Mononuclear cell (primary cell): ENCODE measurements around the gene CCDC169. TPM values are rescaled to one million over a fixed set of nuclear protein-coding genes. Genes with fewer than 3 reads are reported as not detected.

Experiments
- total RNA-seq: library from RNA; depleted of rRNA; stranded (reverse); fragments of >200 nt; gene quantifications from one replicate; pipeline ENCODE4 v1.2.3, GENCODE V29; 2012

Gene CCDC169
- total RNA-seq, 1 donor = not detected

Other genes starting within 250 kb of the CCDC169 start
- not detected for gene DCLK1, start 166.4 kb downstream of the CCDC169 start, total RNA-seq
- not detected for gene SOHLH2, start 83.3 kb downstream of the CCDC169 start, total RNA-seq
- 30.6 TPM for gene SPART, start 48.6 kb upstream of the CCDC169 start, total RNA-seq
- not detected for gene CCNA1, start 134.7 kb upstream of the CCDC169 start, total RNA-seq